B cell (primary cell): ENCODE measurements around the gene ANKRD23.

Source experiments
- EZH2 ChIP-seq: IDR thresholded peaks from 2 replicates; pipeline ENCODE4 v1.6.1; 2012; ENCODE audit warnings: borderline replicate concordance, low read depth, mild to moderate bottlenecking, moderate library complexity, low read length; ENCODE audit not compliant: insufficient read depth, poor library complexity, severe bottlenecking
- TF ChIP-seq, protein P1 (sequence below): fragments of 200-600 bp; IDR thresholded peaks from one replicate; pipeline ENCODE4 v1.8.0; 2022; ENCODE audit warnings: antibody characterized with exemption, mild to moderate bottlenecking

- TF ChIP-seq, protein P1, sequence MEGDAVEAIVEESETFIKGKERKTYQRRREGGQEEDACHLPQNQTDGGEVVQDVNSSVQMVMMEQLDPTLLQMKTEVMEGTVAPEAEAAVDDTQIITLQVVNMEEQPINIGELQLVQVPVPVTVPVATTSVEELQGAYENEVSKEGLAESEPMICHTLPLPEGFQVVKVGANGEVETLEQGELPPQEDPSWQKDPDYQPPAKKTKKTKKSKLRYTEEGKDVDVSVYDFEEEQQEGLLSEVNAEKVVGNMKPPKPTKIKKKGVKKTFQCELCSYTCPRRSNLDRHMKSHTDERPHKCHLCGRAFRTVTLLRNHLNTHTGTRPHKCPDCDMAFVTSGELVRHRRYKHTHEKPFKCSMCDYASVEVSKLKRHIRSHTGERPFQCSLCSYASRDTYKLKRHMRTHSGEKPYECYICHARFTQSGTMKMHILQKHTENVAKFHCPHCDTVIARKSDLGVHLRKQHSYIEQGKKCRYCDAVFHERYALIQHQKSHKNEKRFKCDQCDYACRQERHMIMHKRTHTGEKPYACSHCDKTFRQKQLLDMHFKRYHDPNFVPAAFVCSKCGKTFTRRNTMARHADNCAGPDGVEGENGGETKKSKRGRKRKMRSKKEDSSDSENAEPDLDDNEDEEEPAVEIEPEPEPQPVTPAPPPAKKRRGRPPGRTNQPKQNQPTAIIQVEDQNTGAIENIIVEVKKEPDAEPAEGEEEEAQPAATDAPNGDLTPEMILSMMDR: no peak
- TF ChIP-seq EZH2: no peak
Observed at GRCh38 chr2:96882906-96883305, 39.1 kb upstream of the ANKRD23 start.
